EL (cell line): Measurements from ENCODE around the gene LOX.

ENCODE experiments used
- DNase-seq: peaks from one replicate; pipeline ENCODE4 v3.0.0-alpha.2; 2016

The LOX gene

GRCh38 chr5:122078116-122079110 lies at the start of gene LOX:
TSS of gene LOX (minus strand) at chr5:122078259. CDS start at chr5:122077985, 274 bp downstream.
- peak; percentile 99 for DNase-seq

GRCh38 chr5:122126756-122127321 lies 48.8 kb upstream of the LOX start:
- peak; percentile 16 for DNase-seq

- peak; percentile 79 for DNase-seq
Measured at GRCh38 chr5:122126177-122126755, 48.2 kb upstream of the LOX start.

GRCh38 chr5:122124766-122125165 lies 46.7 kb upstream of the LOX start:
- no peak for DNase-seq

DNA sequence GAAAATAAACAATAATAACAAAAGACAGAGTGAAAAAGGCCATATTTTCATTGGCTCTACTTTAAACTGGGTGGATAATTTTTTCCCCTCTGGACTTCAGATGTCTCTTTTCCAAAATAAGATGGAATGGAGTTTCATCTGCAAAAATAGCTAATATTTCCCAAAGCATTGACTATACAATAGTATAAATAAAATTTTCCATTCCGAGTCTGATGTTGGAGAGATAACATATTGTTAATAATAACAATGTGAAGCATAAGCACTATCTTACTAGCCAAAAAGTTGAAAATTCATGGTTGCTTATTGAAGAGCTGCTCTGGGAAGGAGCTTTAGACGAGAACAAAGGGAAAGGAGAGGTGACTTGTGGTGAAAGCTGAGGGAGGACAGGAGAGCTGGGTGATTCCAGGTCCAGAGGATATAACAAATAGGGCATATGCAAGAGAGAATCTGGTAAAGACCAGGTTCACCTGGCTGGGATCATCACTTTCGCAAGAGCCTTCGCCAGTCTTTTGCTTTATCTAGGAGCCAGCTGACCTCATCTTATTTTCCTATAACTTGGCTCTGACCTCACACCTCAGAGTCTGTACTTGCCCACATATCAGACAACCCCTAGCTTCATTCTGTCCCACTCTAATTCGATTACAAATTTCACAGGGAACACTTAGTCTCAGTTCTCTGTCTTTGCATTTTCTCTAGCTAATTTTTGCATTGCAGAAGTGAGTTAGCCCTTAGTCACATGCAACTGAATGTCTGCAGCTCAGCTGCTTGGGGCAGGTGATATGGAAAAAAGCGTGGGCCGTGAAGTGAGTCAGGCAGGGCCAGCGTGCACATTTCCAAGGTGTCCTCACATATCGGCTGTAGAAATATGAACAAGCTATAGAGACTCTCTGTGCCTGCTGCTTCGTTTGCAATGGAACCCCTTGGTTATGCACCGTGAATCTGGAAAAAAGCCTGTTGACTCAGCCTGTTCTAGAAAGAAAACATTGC lies 43.7 kb upstream of the LOX start:
- DNase-seq, result no peak

GRCh38 chr5:122120957-122121356 lies 42.9 kb upstream of the LOX start:
- DNase-seq, result peak; percentile 15

- no peak for DNase-seq
Measured at GRCh38 chr5:122120493-122120892, 42.4 kb upstream of the LOX start.

DNA sequence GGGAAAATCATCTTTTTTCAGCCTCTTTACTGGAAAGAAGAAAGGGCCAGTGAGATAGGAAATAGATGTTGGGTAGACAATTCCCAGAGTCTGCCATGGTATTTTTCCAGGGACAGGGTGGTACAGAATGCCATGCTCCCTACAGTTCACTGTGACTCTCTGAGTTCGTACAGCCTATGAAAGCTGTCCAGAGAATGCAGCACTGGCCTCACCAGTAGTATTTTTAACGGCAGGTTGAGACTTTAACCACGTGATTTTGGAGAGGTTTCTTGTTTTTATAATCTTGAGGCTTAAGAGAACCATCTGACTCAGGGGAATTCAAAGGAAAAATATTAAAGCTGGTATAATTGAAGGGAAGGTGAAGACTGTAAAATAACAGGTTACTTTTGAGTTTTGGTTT lies 41.1 kb upstream of the LOX start:
- no peak for DNase-seq

DNA sequence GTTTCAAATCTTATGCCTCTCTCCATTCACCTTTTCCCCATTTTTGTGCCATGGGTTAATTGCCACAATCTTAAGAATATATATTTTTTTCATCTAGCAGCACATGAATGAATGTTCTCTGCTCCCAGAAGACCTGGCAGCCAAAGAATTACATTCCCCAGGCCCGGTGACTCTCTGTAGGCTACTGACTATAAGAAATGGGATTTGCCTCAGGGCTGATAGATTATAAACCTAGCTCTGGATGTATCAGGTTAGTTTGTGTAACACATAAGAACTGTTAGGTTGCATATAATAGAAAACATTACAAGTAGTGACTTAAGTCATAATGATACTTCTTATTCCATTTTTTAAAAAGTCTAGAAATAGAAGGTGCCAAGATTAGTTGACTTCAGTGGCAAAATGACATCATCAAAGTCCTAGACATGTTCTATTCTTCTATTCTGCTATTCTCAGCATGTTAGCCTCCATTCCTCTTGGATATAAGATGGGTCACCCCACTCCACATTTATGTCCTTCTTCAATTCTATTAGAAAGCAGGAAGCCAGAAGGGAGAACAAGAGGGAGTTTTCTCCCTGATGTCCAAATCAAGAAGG lies 40.4 kb upstream of the LOX start:
- DNase-seq, result no peak

DNA sequence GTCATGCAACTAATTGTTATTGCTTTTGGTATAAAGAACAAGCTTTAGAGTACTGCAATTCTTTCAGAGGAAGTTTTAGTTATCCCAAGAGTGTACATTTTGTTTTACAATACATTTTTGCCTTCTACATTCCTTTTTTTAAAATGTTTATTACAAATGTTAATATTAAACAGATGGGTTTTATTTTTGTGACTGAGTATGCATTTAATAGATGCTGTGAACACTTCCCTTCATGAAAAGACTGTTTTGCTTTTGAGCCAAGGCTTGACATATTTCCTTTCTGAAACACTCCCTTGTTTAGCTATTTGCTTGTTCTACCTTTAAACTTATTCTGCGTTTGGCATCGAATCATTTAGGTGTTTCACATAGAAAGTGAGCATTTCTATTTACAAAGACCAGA lies 36.4 kb upstream of the LOX start:
- DNase-seq, result no peak

DNA sequence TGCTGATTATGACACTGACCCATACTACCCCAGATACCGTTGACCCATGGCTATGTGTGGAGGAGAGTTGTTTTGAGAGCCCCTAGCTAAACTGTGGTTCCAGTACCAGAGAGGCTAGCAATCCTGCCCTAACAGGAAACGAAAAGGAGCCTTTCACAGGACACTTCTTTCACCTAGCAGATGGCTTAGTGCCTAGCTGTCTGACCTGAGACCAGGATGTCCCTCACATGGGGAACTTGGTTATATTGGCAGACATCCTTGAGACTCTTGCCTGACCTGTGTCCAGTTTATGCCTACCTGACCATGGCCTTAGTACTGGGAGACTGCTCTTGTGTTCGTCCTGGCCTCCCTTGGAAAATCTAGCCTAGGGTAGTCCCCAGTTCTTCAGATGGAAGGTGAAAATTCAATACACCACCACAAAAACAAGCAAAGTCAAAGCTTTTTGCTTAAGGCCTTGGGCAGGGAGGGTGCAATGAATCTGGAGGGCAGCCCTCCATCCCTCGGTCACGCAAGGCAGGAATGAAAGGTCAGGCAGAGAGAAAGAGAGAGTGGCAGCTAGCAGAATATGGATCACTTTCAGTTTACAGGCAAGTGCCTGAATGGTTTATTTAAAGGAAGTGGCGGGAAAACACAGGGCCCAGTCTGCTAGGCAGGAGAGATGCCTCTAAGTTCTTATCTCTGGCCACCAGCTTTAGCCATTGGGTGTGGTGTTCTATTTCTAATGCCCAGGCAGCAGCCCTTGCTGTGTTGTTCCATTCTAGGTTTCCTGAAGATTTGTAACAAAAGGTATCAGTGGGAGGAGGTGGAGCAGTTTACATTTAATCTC lies 34.9 kb upstream of the LOX start:
- DNase-seq, result no peak

- no peak for DNase-seq
Measured at GRCh38 chr5:122112063-122112462, 34.0 kb upstream of the LOX start.

DNA sequence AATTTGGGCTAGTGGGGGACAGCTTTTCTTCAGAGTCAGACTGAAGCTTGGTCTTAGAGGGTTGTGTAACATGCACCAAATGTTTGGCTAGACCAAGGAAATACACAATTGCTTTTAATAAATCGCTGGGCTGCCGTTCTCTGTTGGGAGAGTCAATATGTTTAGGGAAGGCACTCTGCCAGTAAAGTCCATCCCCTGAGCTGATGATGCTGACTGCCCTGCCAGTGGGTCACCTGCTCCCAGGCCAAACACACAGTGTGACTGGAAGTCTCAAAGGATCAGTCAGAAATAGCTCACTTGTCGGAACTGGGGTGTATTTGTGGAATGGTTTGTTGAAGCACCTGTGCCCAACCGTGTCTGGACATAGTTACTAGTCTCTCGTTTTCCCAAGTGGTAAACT lies 33.4 kb upstream of the LOX start:
- DNase-seq, result no peak

- no peak for DNase-seq
Measured at GRCh38 chr5:122110987-122111386, 32.9 kb upstream of the LOX start.

DNA sequence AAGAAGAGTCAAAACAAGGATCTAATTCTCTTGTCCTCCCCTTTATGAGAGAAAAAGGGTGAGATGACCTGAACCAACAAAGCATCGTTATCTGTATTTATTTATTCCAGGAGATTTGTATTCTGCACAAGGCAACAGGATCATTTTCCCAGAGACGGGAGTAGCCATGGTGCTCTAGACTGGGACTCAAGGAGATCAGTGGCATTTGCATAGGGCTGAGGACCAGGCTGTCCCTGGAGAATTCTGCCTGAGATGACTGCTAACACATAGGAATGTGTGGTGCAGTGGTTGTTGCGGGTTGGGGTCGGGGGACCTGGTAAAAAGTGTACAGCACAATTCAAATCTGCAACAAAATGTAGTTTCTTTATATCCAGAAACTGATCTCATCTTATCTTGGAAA lies 29.0 kb upstream of the LOX start:
- no peak for DNase-seq

GRCh38 chr5:122105909-122106308 lies 27.9 kb upstream of the LOX start:
- DNase-seq, result no peak

GRCh38 chr5:122102825-122103224 lies 24.8 kb upstream of the LOX start:
- peak; percentile 69 for DNase-seq

DNA sequence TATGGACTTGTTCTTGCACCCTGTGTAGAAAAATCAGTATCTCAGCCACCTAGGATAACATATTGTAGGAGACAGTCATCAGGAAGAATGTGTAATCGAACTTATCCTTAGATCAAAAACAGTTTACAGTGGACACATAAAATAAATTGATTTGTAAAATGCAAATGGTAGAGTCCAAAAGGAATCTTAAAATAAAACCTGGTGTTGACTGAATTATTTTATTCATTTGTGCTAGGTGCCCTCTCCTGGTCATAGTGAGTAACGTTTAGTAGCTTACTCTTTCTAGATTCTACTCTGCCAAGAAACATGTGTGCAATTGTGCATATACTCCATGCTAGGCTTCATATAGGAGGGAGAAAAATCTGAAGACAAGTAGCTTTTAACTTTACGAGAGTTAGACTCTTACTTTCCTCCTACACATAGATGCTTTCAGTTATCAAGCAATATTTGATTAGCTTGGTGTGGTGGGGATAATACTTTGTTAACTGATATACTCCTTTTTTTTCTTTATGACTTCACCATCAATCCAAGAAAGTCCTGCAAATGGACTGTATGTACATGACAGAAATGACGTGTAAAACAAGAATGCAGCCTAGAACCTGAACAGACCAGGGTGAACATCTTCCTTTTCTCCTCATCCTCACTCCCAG lies 23.7 kb upstream of the LOX start:
- DNase-seq, result peak; percentile 70

- peak; percentile 90 for DNase-seq
Measured at GRCh38 chr5:122099060-122099790, 21.2 kb upstream of the LOX start.

DNA sequence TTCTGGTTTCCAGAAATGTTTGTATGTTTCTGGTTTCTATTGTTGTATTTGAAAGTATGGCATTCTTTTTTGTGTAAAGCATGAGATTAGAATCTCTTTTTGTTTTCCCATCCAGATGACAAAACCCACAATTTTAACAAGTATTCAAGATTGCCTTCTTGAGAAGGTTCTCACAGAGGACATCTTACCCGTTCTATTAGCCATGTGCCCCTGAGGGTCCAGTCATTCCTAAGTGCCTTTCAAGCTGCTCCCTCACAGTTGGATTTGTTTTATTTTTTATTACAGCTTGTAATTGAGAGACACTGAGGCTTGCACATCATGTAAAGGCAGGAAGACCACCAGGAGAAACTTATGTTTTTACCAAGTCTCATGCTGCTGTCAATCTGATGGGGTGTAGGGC lies 19.3 kb upstream of the LOX start:
- DNase-seq, result no peak
